HG03097 (cell line): ENCODE measurements around the gene PIP5KL1.
A peak's percentile ranks its signal among the peaks of the same experiment; 100 is the strongest.

ENCODE experiments used
- ATAC-seq: cut with Tn5 transposase; IDR thresholded peaks from one replicate; pipeline ENCODE4 v1.9.1; 2021; ENCODE audit not compliant: unreplicated experiment, low FRiP score

The PIP5KL1 gene

DNA sequence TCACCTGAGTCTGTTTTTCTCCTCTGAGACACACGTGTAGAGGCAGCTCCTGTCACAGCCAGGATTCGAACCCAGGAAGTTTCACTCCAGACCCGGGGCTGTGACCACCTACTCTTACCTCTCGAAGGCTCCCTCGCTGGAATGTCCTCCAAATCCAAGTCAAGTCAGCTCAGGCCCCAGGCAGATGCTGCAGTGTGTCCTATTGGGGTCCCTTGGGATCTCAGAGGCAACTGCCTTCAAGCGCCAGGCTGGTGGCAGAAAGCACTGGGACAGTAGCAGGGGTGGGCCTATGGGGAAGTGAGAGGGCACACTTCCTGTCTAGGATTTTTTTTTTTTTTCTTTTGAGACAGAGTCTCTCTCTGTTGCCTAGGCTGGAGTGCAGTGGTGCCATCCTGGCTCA lies 13.0 kb downstream of the PIP5KL1 start:
- no peak for ATAC-seq

- peak; percentile 57 for ATAC-seq
Measured at GRCh38 chr9:127916720-127917581, 13.6 kb downstream of the PIP5KL1 start, which contains the start of gene ST6GALNAC4. Gene ST6GALNAC4, minus strand, starts transcription at chr9:127917041. Its CDS starts 622 bp downstream, at chr9:127916419.

GRCh38 chr9:127915801-127916719 lies 14.5 kb downstream of the PIP5KL1 start:
- no peak for ATAC-seq

DNA sequence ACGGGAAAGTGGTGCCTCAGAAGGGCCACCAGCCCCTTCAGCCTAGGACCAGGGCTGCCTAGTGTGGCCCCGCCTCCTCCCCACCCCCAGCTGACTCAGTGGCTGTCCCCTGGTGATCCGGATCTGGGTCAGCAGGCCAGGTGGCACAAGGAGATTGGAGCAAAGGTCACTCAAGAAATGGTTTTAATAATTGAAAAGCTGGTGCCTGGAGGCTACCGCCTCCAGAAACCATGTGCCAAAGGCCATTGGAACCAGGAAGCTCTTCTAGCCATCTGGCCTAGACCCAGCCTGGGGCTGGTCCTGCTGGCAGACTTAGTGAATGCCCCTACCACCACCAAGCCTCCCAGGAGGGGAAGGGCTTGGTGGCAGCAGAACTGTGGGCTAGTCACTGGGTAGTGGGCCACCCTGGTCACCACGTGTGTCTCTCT lies 15.2 kb downstream of the PIP5KL1 start:
- ATAC-seq: no peak

GRCh38 chr9:127913682-127914081 lies 16.9 kb downstream of the PIP5KL1 start:
- ATAC-seq: no peak

- ATAC-seq: no peak
Measured at GRCh38 chr9:127912882-127913281, 17.7 kb downstream of the PIP5KL1 start.

GRCh38 chr9:127912296-127912695 lies 18.3 kb downstream of the PIP5KL1 start:
- ATAC-seq: no peak

GRCh38 chr9:127910613-127911205 lies 19.9 kb downstream of the PIP5KL1 start:
- ATAC-seq: no peak

DNA sequence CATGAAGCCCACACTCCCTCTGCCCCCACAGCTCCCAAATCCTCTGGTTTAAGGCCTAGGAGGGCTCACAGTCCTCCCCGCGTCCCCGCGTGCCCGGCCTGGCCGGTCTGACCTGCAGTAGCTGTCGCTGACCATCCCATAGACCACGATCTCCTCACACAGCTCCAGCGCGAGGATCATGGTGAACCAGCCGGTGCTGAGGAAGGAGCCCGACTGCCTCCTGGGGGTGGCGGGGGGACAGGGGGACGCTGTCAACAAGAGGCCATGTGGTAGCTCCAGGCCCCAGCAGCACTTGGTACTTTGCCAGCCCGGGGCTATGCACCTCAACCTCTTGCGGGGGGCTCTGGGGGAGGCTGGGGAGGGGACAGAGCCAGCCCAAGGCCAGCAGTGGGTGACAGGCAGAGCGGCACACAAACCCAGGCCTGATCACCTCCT lies 20.7 kb downstream of the PIP5KL1 start:
- ATAC-seq: no peak

DNA sequence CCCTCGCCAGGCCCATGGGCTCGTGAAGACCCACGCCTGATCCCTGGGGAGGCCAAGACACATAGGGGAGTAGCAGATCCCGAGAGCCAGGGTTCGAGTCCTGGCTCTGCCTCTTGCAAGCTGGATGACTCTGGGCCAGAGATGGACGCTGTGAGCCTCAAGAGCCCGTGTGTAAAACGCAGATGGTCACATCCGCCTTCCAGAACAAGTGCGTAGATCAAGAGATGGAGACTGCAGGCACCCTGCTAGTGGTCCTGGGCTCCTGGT lies 22.0 kb downstream of the PIP5KL1 start:
- no peak for ATAC-seq

DNA sequence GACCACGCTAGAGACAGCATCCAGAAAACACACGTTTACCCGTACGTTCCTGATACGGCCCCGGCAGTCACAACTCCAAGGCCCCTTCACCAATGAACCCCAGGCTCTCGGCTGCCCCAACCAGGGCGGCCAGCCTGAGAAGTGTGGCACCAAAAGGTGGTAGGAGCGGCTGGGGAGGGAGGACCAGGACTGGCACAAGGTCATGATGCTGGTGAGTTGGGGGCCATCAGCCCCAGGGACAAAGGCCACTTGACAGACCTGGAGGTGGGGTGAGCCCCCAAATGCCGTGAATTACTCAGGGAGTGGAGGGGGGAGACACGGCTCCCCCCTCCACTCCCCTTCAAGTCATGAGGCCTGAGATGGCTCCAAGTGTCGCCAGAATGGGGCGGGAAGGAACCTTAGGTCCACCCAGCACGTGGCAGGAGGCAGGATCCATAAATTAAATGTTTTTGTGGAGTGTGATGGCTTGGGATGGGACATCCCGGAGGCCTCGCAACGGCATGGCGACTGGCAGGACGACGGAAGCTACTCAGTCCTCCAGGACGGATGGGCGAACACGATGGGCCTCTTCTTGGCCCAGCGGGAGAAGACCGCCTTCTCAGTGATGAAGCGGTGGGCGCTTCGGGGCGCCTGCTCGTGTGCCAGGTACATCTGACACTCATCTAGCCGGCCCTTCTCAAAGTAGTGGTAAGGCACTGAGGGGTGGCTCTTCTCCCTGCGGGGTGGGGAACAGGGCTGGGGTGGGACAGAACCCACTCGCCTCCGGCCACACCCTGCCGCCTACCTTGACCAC lies 22.5 kb downstream of the PIP5KL1 start:
- no peak for ATAC-seq

- ATAC-seq: no peak
Measured at GRCh38 chr9:127905788-127906191, 24.8 kb downstream of the PIP5KL1 start.

- ATAC-seq: no peak
Measured at GRCh38 chr9:127905004-127905728, 25.4 kb downstream of the PIP5KL1 start.

GRCh38 chr9:127904561-127905003 lies 26.0 kb downstream of the PIP5KL1 start:
- ATAC-seq: no peak

GRCh38 chr9:127903557-127904475 lies 26.8 kb downstream of the PIP5KL1 start:
- ATAC-seq: peak; percentile 22

DNA sequence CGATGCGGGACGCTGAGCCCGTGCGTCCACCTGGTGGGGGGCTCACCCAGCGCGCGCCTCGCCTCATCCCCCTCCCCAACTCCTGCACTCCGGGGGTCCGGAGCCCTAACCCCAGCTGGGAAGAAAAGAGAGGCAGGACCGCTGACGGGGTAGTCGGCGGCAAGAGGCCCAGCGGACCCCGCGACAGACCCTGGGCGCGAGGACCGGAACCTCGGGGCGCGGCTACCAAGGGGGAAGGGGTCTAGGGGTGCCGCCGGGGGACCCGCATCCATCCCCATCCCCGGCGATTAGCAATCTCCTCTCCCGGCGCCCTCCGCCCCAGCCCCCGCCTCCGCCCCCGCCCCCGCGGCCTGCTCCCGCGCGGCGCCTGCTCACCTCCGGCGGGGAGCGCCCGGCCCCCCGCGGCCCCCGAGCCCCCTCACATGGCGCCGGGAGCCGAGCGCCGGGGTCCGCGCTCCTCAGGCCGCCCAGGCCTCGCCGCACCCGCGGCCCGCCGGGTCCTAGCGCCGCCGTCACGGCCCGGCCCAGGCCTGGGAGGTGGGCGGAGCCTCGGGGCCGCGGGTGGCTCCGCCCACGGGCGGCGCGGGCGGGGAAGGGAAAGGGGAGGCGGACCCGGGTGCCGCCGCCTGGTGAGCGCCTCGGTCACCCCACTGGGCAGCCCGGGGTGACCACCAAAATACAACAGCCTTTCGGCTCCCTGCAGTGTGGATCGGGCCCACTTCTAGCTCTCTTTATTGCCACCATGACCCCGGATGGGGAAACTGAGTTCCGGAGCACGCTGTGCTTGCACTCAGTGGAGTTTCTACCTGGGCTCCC lies 31.2 kb downstream of the PIP5KL1 start, which contains the start of gene ST6GALNAC6:
Gene ST6GALNAC6 (minus strand): TSS at position 476 of the 816 bp plus-strand sequence. CDS start 1,622 bp downstream, outside the sequence.
- ATAC-seq: no peak

- ATAC-seq: no peak
Measured at GRCh38 chr9:127898433-127899127, 32.0 kb downstream of the PIP5KL1 start.
